Measurements from ENCODE around the gene B3GNT9.
"Not testable (repeated sequence)": the region's sequence is repeated elsewhere in the genome, so short reads cannot be mapped to it uniquely, and the experiment has no call there.

The B3GNT9 gene

GRCh38 chr16:67150047-67150832, 558 bp downstream of the B3GNT9 start:
- DNase-seq (ENCODE audit: low read depth, low spot score) = peak; percentile 71

DNA sequence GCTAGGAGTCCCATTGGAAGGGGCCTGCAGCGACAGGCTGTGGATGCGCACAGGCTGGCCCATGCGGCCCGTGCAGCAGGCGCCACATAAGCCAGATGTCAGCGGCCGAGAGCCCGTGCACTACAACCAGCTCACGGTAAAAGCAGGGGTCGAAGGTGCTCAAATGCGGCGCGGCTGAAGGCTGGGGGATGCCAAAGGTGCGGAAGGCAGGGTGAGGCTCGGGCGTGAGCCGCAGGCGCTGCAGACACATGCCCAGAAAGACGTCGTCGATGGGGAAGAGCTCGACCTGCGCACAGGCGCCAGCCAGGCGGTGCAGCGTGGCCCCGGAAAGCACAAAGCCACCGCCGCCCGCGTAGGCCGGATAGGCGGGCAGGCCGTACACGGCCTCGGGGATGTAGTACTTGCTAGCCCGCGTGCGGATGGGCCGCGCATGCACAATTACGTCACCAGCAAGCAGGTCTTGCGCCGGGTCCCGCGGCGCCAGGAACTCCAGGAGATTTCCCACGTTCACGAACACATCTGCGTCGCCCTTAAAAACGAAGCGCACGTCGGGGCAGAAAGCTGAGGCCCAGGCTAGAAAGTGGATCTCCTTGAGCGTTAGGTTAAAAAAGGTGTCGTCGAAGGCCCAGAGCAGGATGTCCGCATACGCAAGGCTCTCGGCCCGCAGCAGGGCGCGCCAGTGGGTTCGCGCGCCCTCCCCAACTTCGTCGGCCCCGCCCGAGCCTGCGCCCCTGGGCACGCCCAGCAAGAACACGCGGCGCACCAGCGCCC, 1.3 kb downstream of the B3GNT9 start:
- no peak for DNase-seq (ENCODE audit: low read depth, low spot score)

DNA sequence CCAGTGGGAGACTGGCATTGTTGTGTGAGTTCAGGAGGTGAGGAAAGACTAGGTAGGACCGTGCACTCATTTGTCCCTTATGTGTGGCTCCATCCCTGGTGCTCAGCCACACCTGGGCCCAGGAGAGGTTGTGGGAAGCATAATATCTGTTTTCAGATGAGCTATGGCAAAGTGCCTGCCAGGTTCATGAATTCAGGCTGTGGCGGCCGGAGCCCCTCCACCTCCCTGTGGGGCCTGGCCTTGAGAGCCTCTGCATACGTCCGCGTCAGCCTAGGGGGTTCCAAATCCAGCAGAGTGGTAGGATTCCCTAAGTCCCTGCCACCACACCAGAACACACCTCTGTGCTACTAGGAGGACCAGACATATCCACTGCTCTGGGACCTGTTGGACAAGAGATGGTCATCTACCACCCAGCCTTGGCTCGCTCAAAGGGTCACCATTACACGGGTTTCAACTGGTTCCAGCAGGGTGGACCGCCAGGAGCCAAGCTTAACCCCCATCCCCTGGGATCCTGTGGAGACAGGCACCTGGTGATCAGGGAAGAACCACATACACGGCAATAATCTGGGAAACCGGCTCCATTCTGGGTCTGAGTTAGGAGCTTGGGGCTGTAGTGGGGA, 2.0 kb downstream of the B3GNT9 start:
- no peak for DNase-seq (ENCODE audit: low read depth, low spot score)

DNA sequence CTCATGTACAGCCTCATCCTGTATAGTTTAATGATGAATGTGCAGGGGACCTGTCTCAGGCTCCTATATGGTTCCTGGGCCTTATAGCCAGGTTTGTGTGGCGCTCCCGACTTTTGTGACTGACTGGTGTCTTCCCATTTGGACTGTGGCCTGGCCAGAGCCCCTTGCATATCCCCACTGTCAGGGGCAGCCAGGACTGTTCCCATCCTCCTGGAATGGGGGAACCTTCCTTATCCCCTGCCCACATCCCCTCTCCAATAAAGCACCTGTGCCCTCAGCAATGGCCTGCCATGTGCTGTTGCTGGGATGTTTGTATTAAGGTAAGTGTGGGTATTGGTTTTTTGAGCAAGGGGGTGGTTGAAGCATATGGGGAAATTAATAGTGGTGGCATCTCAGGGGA, 2.6 kb downstream of the B3GNT9 start:
- DNase-seq (ENCODE audit: low read depth, low spot score) = no peak

DNA sequence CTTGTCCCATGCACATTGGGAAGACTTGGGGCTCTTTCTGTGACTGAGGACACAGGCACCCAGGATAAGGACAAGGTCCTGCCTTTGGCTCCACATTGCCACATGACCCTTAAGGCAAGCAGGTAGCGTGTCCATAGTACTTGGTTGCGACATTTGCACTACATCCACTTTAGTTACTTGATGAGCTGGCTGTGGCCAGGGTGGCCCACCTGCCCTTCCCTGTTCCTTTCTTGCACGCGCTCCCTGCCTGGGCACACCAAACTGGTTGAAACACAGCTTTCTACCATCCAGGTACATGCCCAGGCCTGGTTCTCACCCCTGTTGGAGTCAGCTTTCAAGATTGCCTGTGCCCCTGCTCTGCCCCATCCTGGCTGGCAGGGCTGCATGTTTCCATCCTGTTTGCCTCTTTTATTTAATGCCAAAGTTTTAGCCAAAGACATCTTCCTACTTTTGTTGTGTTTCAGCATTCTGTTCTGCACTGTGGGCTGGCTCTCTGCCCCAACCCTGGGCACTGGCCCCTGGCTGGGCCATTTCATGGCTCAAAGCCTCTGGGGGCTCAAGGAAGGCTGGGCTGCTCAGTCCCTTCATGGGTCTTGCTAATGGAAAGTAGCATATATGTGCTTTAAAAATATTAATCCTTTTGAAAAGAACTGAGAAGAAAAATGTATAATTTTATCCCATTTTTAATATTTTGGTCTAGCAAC, 3.2 kb downstream of the B3GNT9 start:
- no peak for DNase-seq (ENCODE audit: low read depth, low spot score)

DNA sequence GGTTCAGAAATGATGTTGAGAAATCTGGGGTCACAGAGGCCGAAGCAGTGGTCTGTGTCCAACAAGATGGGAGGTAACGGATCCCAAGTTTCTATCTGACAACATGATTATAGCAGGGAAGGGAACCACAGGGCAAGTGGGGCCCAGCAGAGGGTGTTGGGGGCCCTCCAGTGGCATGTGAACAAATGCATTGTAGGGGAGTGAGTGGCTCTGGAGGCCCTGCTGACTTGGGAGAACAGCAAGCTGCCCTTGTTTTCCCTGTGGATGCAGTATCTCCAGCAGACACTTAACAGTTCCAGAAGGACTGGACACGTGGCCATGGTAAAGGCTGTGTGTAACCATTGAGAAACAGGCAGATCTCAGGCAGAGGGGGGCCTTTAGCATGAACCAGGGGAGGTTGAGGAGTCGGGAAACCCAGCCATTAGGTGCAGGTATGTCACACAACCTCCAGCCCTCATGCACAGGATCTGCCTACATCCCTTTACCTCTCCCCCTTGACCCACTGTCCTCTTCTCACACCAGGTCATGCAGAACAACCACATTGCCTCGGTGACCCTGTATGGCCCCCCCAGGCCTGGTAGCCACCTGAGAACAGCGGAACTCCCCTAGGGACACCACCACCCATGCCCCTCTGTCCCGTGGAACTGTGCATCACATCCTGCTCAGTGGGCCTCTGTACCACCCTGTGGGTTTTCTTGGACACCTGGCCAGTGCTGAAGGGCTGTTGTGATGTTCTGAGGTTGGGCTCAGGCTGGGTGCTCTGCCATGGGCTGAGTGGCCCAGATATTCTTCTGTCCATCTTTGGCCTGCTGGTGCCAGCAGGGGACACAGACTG, 4.1 kb downstream of the B3GNT9 start:
- DNase-seq (ENCODE audit: low read depth, low spot score) = no peak

- DNase-seq (ENCODE audit: low read depth, low spot score) = no peak
These were observed 5.1 kb downstream of the B3GNT9 start for GRCh38 chr16:67145746-67146145.

DNA sequence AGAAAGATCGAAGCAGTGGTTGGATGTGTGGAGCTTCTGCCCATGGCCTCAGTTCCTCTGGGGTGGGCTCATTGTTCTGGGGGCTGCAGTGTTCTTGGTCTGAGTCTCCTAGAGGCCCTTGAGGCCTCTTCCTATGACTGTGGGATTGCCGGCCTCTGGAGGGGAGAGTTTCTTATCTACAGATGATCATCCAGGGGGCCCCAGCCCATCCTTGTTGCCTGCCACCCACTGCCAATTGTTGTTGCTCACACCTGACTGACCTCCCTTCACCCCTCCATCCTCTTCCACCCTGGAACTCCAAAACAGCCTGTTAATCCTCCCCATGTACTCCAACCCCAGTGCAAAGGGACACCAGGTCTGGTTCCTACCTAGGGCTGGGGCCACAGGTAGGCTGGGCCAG, 5.9 kb downstream of the B3GNT9 start:
- DNase-seq (ENCODE audit: low read depth, low spot score) = no peak

GRCh38 chr16:67142342-67142741, 8.5 kb downstream of the B3GNT9 start:
- no peak for DNase-seq (ENCODE audit: low read depth, low spot score)

DNA sequence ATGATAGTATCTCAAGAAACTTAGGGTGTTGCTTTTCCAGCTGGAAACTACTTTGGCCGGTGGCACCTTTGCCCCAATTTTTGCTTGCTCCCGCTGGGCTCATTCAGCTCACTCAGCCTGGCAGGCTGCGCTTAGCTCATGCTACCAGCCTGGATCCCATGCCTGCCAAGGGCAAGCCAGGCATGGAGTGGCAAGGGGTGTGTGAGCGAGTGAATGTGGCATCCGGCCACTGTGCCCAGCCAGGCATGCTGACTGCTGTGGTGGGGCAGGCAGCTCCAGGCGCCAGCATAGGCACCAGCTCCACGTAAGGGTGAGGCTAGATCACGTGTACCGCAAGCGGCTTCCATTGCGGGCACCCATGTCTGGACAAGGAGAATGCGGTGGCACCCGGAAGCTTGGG, 9.4 kb downstream of the B3GNT9 start:
- DNase-seq (ENCODE audit: low read depth, low spot score) = no peak

- DNase-seq (ENCODE audit: low read depth, low spot score) = peak; percentile 67
These were observed 13.2 kb downstream of the B3GNT9 start for GRCh38 chr16:67137605-67138004.

GRCh38 chr16:67129422-67129821, 21.4 kb downstream of the B3GNT9 start:
- DNase-seq (ENCODE audit: low read depth, low spot score) = no peak

DNA sequence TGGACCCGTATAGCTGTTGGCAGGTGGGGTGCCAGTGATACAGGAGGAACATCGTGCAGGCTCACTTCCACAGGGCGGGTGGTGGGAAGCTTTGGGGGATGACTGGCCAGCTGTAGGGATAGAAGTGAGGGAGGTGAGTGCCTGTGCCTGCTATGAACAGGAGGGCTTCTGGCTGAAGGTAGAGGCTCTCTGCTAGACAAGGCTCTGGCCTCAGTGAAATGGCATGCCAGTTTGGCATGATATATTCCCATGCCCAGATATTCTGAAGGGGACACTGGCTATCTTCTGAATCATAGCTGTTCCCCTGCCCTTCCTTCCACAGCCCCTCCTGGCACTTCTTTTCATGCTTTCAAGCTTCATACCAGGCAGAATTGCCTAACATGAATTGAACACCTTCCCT, 21.9 kb downstream of the B3GNT9 start:
- DNase-seq (ENCODE audit: low read depth, low spot score) = no peak

DNA sequence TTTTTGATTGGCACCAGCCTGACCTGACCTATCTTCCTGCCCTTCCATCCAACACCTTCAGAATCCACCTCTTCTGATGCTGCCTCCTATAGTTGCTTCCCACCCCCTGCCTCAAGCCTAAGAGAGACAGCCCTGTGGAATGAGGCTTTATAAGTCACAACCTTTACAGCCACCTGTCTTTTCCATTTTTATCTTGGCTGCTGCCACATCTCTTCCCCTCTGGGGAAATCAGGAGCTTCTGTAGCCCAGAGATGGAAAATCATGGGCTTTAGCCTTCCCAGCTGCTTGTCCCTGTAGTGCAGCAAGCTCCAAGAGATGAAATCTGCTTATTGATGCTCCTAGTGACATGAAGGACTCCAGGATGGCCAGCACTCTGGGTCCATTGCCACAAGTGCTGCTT, 22.4 kb downstream of the B3GNT9 start:
- no peak for DNase-seq (ENCODE audit: low read depth, low spot score)

DNA sequence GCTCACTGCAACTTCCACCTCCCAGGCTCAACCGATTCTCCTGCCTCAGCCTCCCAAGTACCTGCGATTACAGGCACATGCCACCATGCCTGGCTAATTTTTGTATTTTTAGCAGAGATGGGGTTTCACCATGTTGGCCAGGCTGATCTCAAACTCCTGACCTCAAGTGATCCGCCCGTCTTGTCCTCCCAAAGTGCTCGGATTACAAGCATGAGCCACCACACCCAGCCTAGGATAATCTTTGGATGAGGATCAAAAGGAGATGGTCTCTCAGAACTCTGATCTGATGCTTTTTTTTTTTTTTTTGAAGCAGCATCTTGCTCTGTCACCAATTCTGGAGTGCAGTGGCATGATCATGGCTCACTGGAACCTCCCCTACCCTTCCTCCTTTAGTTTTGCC, 28.0 kb downstream of the B3GNT9 start:
- DNase-seq (ENCODE audit: low read depth, low spot score) = not testable (repeated sequence)

DNA sequence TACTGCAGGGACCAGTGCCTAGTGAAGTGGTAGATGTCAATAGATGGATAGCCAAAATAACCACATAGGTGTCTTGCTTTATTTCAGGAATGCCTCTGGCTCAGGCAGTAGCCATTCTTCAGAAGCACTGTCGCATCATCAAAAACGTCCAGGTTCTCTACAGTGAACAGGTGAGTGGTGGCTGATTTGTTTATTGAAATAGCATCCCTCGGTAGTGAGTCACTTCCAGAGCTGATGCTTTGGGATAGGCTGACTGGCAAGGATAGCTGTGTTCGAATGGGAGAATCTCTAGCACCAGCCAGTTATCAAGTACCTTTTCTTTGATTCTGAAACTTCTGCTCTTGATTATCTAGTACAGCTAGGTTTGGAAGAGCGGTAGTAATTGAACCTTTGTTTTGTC, 30.8 kb downstream of the B3GNT9 start:
- DNase-seq (ENCODE audit: low read depth, low spot score) = no peak

DNA sequence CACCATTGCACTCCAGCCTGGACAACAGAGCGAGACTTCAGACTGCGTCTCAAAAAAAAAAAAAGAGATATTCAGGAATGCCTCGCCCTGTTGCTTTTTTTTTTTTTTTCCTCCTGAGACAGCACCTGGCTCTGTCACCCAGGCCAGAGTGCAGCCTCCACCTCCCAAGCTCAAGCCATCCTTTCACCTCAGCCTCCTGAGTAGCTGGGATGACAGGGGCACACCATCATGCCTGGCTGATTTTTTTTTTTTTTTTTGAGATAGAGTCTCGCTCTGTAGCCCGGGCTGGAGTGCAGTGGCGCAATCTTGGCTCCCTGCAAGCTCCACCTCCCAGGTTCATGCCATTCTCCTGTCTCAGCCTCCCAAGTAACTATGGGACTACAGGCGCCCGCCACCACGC, 33.1 kb downstream of the B3GNT9 start:
- no peak for DNase-seq (ENCODE audit: low read depth, low spot score)

DNA sequence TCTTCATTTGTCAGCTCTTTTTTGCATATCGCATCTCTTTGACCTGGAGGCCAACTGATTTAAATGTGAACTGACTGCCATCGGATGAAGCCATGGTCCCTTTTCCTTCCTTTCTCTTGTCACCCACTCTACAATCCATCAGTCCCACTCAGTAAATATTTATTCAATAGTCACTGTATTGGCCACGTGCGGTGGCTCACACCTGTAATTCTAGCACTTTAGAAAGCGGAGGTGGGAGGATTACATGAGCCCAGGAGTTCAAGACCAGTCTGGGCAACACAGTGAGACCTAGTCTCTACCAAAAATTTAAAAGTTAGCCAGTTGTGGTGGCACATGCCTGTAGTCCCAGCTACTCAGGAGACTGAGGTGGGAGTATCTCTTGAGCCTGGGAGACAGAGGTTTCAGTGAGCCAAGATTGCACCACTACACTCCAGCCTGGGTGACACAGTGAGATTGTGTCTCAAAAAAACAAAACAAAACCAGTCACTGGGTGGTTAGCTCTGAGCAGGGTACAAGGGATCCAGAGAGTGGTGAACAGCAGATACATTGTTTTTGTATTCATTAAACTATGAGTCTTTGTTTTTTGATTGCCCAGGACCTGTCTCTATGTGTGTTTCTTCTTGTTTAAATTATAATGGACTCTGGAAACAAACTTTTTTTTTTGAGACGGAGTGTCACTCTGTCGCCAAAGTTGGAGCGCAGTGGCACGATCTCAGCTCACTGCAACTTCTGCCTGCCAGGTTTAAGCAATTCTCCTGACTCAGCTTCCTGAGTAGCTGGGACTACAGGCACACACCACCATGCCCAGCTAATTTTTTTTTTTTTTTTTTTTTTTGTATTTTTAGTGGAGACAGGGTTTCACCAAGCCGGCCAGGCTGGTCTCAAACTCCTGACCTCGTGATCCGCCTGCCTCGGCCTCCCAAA, 34.1 kb downstream of the B3GNT9 start:
- no peak for DNase-seq (ENCODE audit: low read depth, low spot score)

- DNase-seq (ENCODE audit: low read depth, low spot score) = peak; percentile 80
These were observed 35.2 kb downstream of the B3GNT9 start for GRCh38 chr16:67115639-67116038.

DNA sequence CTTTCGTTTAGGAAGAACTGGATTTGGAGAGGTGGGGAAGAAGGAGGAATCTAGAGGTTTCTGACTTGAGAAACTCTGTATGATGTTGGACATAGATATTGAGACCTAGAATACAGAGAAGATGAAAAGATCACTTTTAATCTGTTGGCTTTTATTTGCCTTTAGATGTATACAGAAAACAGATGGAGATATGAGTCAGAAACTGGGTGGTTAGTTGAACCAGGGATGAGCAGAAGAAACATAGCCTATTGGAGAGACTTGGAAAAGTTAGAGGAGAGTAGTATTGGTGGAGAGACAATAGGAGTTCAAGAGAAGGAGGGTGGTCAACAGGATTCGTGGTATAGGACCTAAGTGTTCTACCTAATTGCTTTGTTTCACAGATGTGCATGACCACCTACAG, 36.0 kb downstream of the B3GNT9 start:
- DNase-seq (ENCODE audit: low read depth, low spot score) = no peak
